Heart left ventricle (tissue), 16 donors: ENCODE measurements around the gene TMEM273. TPM values are rescaled to one million over a fixed set of nuclear protein-coding genes. Genes with fewer than 3 reads are reported as not detected.

ENCODE experiments used
- ATAC-seq, 4 donors: fragments of 200-7000 bp; cut with Tn5 transposase; one replicate each; pipeline ENCODE4 v1.9.1; 2020 to 2022; ENCODE audit warnings: moderate library complexity in 4 of 4, mild to moderate bottlenecking in 3 of 4, moderate number of reproducible peaks in 1 of 4
- DNase-seq, 5 donors: peaks; one replicate each; pipeline ENCODE4 v3.0.0-alpha.2; 2020
- H3K27ac ChIP-seq, 12 donors: fragments of 200-600 bp; sonication (generic) in 4 of 12; one replicate each; pipeline versions ENCODE4 v1.5.0 to v1.8.0; 2016 to 2022; ENCODE audit warnings: mild to moderate bottlenecking in 2 of 12
- H3K27me3 ChIP-seq, 9 donors: fragments of 200-600 bp; sonication (generic) in 2 of 9; one replicate each; pipeline versions ENCODE4 v1.5.1 to v1.8.0; 2016 to 2022; ENCODE audit warnings: mild to moderate bottlenecking in 3 of 9
- H3K36me3 ChIP-seq, 9 donors: fragments of 200-600 bp; sonication (generic) in 2 of 9; one replicate each; pipeline versions ENCODE4 v1.5.0 to v1.8.0; 2018 to 2022; ENCODE audit warnings: mild to moderate bottlenecking in 2 of 9
- H3K4me1 ChIP-seq, 12 donors: fragments of 200-600 bp; sonication (generic) in 4 of 12; one replicate each; pipeline versions ENCODE4 v1.5.0 to v1.8.0; 2016 to 2022; ENCODE audit warnings: mild to moderate bottlenecking in 3 of 12
- H3K4me3 ChIP-seq, 12 donors: fragments of 200-600 bp; sonication (generic) in 4 of 12; one replicate each; pipeline versions ENCODE4 v1.5.0 to v1.8.0; 2017 to 2022; ENCODE audit warnings: mild to moderate bottlenecking in 9 of 12, moderate library complexity in 4 of 12
- H3K9me3 ChIP-seq, 12 donors: fragments of 200-600 bp; sonication (generic) in 4 of 12; one replicate each; pipeline versions ENCODE4 v1.5.0 to v1.8.0; 2016 to 2022; ENCODE audit warnings: mild to moderate bottlenecking in 1 of 12
- CTCF ChIP-seq, 12 donors: fragments of 200-600 bp; sonication (generic) in 4 of 12; IDR thresholded peaks; one replicate each; pipeline versions ENCODE4 v1.5.0 to v1.8.0; 2018 to 2022; ENCODE audit warnings: antibody characterized with exemption in 12 of 12, mild to moderate bottlenecking in 5 of 12
- POLR2A ChIP-seq, 2 donors: fragments of 450-650 bp; IDR thresholded peaks; one replicate each; pipeline ENCODE4 v1.6.1; 2017; ENCODE audit warnings: antibody characterized with exemption in 2 of 2, mild to moderate bottlenecking in 2 of 2, moderate library complexity in 2 of 2
- WGBS, 4 donors: extraction: QIAGEN DNeasy Blood & Tissue Kit in 2 of 4; methylation state at CpG; one replicate each; pipeline versions ENCODE4 v1.1.5 to v1.1.7; 2013 to 2018; 5-methylcytosine and 5-hydroxymethylcytosine counted together
- intact Hi-C, 10 donors: fragments of 100-400 bp; cut with DNase I; formaldehyde crosslinking; loops; one replicate each; pipeline versions ENCODE4 v1.11.1 to v1.14.2; 2022
- polyA plus RNA-seq, 2 donors: library from polyadenylated mRNA; stranded (reverse); fragments of 200-250 nt; gene quantifications; one replicate each; pipeline ENCODE4 v1.2.3, GENCODE V29; 2013
- total RNA-seq, 9 donors: library from RNA; depleted of rRNA in 2 of 9; stranded (reverse); fragments of >200 nt in 2 of 9; fragmentation: NEBNext Ultra II Directional in 3 of 9; extraction: Animal tissue kit (Norgen Biotek cat#: 25700) in 3 of 9; gene quantifications; one replicate each; pipeline versions ENCODE4 v1.1.0 to v1.2.4, GENCODE V29; 2016 to 2023
- donor health status: ischemic (EF 13 %, LVEDD 7.1; RV severe dilation, severe dysfunction).
- donor health status: healthy with polysubstance abuse.
- donor health status: DM: no; HTN: yes; CAD: no.
- donor health status: DM: no; HTN: no; CAD: no.
- donor health status: ischemic (EF 25% LVEDD 6.9; RV normal size, moderate dysfunction).
- donor health status: ischemic (EF 25% LVEDD 5.7; RV mildly dilated, moderate dysfunction).
- donor health status: healthy.
- donor health status: DM: yes; HTN: yes; CAD: no.
- donor health status: ischemic (EF 35%, LVEDD 5.7; RV mildly dilated, moderate dysfunction).
- donor health status: nonischemic (EF 11% LVEDD 7.7; RV severe dilation, severe dysfunction).
- donor health status: DM: yes; HTN: yes; CAD: no.
- donor health status: PGD.
- donor health status: ischemic (EF 29% LVEDD 5.4; RV normal size, mild dysfunction).
- donor health status: nonischemic (EF 23%, LVEDD 6.1; RV moderate dilation, normal function).

Gene TMEM273
- total and polyA plus RNA-seq, 11 donors = 7.9 to 38.7 (median 16.9) TPM

- Histone ChIP-seq H3K27me3 (peaks cover 0 to 6% (median 0%) of the 10 kb centered on the region in 9 donors), H3K27ac (peak overlapping the region in 8 of 12 donors; percentile 0 to 89 (median 40)), H3K4me3 (peak overlapping the region in 9 of 12 donors; percentile 32 to 94 (median 68)), H3K4me1 (peaks cover 0 to 55% (median 21%) of the 10 kb centered on the region in 12 donors), H3K9me3 (no peaks in the 10 kb centered on the region), H3K36me3 (no peaks in the 10 kb centered on the region)
- peak in 1 of 5 donors; percentile 47 for DNase-seq
- ATAC-seq = no peak
- intact Hi-C loops = loop anchor here in 5 of 10 donors (5.0 to 10.0 kb wide), 6 partner anchors 34 to 134 kb away; no protein-coding TSS in a partner anchor
- 72 to 87% (median 75%) methylated on average over 13 to 14 of the region's 14 CpGs for WGBS, 4 donors
- TF ChIP-seq POLR2A (IDR thresholded peaks at IDR 0.05) (peak in 1 of 2 donors; percentile 2), CTCF (IDR thresholded peaks at IDR 0.05) (no peak)
These were observed 72.2 kb downstream of the TMEM273 start for GRCh38 chr10:49115796-49116508.

- peaks cover 0 to 6% (median 0%) of the 10 kb centered on the region in 9 donors for H3K27me3 ChIP-seq
- peak; percentile 12 to 66 (median 42) for ATAC-seq
- peak in 5 of 12 donors; percentile 11 to 43 (median 16) for TF ChIP-seq CTCF (IDR thresholded peaks at IDR 0.05)
- peak in 1 of 2 donors; percentile 9 for TF ChIP-seq POLR2A (IDR thresholded peaks at IDR 0.05)
- peaks cover 0 to 62% (median 28%) of the 10 kb centered on the region in 12 donors for H3K4me1 ChIP-seq
- intact Hi-C loops = loop anchor here in 5 of 10 donors (5.0 to 10.0 kb wide), 6 partner anchors 33 to 133 kb away; no protein-coding TSS in a partner anchor
- peak; percentile 50 to 74 (median 55) for DNase-seq
- H3K27ac ChIP-seq = peak within 1 kb of the TSS; percentile 27 to 92 (median 83)
- peak within 1 kb of the TSS; percentile 37 to 94 (median 71) for H3K4me3 ChIP-seq
- 1 to 5% (median 2%) methylated on average over 14 to 95 of the region's 95 CpGs for WGBS, 4 donors
- H3K9me3 ChIP-seq = no peaks in the 10 kb centered on the region
- H3K36me3 ChIP-seq = no peaks in the 10 kb centered on the region
These were observed 73.0 kb downstream of the TMEM273 start, which contains the start of gene VSTM4 for GRCh38 chr10:49115015-49115795. Gene VSTM4, minus strand, starts transcription at chr10:49115522. Its CDS starts 37 bp downstream, at chr10:49115485.

GRCh38 chr10:49114718-49115014 lies 73.5 kb downstream of the TMEM273 start:
- H3K4me3 ChIP-seq = peak overlapping the region; percentile 37 to 94 (median 71)
- DNase-seq (no peak), ATAC-seq (peak in 3 of 4 donors; percentile 3 to 10 (median 6))
- WGBS, 4 donors = 6 to 30% (median 27%) methylated on average over 9 of the region's 9 CpGs
- peak overlapping the region; percentile 27 to 92 (median 83) for H3K27ac ChIP-seq
- no peak for TF ChIP-seq POLR2A (IDR thresholded peaks at IDR 0.05)
- TF ChIP-seq CTCF (IDR thresholded peaks at IDR 0.05) = no peak
- intact Hi-C loops = loop anchor here in 7 of 10 donors (5.0 to 10.0 kb wide), 10 partner anchors 32 to 457 kb away; no protein-coding TSS in a partner anchor
- no peaks in the 10 kb centered on the region for H3K9me3 ChIP-seq
- no peaks in the 10 kb centered on the region for H3K36me3 ChIP-seq
- H3K4me1 ChIP-seq = peaks cover 5 to 68% (median 32%) of the 10 kb centered on the region in 12 donors
- H3K27me3 ChIP-seq = peaks cover 0 to 6% (median 0%) of the 10 kb centered on the region in 9 donors
